GM18511 (cell line): ENCODE results near the gene SLC52A3.
"Not testable (repeated sequence)": the region's sequence is repeated elsewhere in the genome, so short reads cannot be mapped to it uniquely, and the experiment has no call there.

Source experiments
- ATAC-seq: cut with Tn5 transposase; IDR thresholded peaks from one replicate; pipeline ENCODE4 v1.9.1; 2021; ENCODE audit warnings: mild to moderate bottlenecking, moderate library complexity; ENCODE audit not compliant: unreplicated experiment

Gene SLC52A3

DNA sequence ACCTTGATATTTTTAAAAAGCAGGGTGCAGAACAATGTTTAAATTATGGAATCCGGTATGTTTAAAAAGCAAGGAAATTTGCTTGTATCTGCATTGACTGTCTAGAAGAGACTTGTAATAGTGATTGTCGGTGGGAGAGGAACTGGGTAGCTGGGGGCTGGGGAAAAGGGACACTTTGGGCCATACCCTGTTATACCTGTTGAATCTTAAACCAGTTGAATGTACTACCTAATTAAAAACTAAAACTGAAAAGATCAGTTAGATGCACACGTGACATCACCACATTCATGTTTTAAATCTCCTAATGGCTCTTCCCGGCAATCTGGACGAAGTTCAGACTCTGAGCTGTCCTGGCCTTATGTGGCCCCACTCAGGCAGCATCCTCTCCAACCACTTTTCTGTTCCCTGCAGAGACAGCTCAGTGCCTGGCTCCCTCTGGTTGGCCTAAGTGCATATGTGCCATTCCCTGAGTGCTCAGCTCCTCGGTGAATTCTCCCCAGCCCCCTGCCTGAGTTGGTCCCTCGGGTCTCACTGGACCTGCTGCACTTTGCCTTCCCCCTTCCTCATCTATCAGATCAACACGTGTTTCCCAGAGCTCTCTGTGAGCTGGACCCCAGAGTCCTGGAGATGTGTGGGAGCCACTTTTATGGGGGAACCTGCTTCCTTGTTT lies 36.3 kb downstream of the SLC52A3 start:
- no peak for ATAC-seq

DNA sequence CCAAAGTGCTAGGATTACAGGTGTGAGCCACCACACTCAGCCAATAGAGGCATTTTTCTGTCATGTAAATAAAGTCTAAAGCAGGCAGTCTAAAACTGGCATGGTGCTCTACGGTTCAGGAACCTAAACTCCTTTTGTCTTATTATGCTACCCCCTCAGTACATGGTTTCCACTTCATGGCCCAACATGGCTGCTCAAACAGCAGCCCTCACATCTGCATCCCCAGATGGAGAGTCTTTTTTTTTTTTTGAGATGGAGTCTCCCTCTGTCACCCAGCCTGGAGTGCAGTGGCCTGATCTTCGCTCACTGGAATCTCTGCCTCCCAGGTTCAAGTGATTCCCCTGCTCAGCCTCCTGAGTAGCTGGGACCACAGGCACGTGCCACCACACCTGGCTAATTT lies 38.3 kb downstream of the SLC52A3 start:
- ATAC-seq, result no peak

DNA sequence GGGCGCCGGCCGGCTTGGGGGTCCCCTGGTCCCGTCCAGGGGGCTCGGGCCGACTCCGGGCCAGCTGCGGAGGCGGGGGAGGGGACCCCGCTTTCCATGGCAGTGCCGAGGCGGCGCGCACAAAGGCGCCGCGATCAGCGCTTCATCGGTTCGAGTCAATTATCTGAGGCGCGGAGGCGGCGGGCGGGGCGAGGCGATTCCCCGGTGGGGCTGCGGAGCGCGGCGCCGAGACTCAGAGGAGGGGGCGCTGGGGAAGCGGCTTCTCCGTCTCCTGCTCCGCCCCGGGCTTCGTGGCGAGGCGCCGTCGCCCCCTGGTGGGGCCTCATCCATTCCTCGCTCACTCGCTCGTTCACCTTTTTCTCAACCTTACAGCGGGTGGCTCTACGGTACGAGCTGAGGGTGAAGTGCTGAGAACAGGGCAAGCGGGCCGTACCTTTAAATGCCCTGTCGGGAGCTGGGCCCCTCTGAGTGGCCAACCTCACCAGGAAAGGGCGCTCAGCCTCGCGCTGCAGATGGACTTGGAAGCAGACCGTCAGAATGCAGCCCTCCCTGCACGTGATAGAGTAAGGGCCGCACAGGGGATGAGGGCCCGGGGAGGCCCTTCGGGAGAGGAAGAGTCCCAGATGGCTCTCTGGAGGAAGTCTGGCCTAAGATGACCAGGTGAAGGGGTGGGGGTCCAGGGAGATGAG lies 39.9 kb downstream of the SLC52A3 start:
- ATAC-seq, result no peak

DNA sequence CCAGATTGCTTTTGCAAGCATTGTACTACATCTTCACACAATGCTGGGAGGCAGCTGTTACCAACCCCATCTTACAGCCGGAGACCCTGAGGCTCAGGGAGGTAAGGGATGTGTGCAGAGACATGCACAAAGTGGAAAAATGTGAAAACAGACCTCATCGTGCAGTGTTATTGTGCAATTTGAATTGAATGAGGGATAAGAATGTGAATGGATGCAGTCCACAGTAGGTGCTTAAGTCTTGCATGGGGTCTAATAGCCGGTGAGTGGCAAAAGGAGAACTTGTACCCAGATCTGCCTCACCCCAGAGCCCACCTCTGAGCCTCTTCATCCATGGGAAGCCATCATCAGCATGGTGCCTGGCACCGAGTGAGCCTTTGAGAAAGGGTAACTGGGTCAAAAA lies 42.1 kb downstream of the SLC52A3 start:
- ATAC-seq, result no peak

DNA sequence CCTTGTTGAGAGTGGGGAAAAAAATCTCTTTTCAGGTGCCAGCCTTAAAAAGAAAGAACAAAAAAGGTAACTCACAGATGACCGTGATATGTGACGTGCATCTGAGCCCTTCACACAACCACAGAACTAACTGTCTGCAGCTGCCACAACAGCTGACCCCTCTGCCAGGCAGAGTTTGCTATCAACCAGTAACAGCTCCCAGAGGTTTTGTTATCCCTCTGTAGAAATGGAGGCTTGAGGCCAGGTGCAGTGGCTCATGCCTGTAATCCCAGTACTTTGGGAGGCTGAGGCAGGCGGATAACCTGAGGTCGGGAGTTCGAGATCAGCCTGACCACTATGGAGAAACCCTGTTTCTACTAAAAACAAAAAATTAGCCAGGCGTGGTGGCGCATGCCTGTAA lies 42.8 kb downstream of the SLC52A3 start:
- ATAC-seq, result no peak

DNA sequence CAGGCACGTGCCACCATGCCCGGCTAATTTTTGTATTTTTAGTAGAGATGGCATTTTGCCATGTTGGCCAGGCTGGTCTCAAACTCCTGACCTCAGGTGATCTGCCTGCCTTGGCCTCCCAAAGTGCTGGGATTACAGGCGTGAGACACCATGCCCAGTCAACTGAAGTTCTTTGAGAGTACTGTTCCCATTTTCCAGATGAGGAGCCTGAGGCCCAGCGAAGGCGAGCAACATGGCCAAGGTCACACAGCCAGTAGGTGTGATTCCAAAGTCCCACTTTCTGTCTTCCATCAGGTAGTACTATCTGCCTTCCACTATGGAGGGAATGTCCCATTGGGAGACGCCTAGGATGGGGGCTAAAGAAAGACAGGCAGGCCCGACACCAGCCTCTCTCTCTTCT lies 43.5 kb downstream of the SLC52A3 start:
- ATAC-seq, result not testable (repeated sequence)

DNA sequence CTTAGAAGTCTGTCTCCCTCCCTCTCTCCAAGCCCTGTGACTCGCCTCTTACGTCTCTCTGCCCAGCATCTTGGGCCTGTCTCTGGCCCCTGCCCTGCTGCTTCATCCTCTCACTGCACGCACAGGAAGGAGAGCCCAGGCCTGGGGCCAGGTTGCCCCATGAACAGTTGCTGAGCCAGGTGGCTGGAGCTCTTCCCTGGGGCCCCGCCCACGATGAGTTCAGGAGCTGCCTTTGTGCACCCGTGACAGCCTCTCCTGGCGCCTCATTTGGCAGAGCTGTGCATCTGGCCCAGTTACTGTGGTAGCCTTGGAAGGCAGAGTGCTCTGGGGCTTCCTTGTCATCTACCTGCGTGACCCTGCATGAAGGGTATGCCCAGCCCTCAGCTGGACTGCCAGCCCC lies 44.5 kb downstream of the SLC52A3 start:
- no peak for ATAC-seq

DNA sequence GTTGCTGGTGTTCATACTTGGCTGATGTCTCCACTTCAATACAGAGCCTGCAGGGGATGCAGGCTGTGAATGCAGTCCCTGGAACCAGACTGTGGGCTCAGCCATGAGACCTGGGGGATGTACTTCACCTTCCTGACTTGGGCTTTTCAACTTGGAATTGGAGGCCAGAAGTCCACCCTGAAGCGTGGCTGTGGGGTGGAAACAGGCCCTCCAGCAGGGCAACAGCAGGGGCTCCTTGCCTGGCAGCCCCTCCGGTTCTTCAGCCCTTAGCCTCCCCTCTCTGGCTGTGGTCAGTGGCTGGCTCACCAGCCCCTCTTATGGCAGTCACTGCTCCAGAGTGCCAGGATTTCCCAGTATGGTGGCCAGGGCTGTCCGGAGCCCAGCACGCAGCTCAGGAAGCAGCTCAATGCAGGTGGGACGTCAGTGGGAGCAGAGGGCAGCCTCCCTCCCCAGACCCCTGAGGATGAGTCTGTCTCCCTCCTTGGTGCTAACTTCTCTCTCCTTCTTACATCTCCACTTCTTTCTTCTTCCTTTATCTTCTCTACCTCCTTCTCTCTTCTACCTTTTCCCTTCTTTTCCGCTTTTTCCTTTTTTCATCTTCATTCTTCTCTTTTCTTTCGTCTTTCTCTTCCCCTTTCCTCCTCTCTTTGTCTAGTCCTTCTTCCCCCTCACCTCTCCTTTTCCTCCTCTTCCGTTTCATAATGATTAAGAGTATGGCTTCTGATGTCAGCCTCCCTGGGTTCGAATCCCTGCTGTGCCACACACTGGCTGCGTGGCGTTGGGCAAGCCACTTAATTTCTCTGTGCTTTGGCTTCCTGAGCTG lies 45.3 kb downstream of the SLC52A3 start:
- ATAC-seq, result no peak

DNA sequence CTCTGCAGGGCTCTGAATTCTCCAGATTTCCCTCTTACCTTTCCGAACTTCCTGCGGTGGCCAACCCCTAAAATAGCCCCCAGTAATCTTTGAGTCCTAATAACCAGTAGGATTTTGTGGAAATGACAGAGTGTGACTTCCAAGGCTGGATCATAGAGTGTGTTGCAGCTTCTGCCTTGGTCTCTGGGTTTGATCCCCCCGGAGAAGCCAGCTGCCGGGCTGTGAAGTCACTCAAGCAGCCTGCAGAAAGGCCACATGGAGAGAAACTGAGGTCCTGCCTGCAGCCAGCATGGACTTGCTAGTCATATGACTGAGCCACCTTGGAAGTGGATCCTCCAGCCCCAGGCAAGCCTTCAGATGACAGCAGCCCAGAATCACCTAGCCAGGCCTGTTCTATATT lies 46.4 kb downstream of the SLC52A3 start:
- no peak for ATAC-seq

DNA sequence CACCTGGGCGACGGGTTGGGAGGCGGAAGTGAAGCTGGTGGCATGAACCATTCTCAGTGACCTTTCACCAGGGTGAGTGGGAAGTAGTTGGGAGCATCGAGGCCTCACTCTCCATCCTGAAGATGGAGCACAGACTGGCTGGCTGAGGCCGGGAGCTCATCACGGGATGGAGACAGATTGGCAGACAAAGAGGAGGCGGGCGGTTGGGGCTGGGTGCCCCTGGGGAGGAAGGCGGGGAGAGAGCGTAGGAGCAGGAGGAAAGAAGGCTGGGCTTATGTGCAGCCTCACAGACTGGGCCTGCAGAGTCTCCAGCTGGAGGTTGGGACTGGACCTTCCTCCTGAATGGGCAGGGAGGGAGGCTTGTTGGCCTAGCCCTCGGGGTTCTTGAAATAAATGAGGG lies 48.5 kb downstream of the SLC52A3 start:
- no peak for ATAC-seq

DNA sequence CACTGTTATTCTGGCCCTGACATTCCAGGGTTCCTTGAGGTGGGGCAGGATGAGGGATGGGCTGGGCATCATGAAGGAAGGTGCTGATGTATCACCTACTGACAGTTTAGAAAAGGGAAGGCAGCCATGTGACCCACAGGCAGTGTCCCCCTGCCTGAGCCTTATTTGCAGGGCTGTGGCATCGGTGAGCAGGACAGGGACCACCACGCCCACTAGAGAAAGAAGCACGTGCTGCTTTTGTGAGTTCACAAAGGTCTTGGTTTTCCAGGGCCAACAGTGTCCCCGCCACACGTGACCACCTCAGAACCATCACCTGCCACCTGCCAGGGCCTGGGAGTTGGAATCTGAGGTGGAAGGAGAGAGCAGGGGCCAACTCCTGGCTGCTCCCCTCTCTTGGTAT lies 49.2 kb downstream of the SLC52A3 start:
- ATAC-seq, result no peak

DNA sequence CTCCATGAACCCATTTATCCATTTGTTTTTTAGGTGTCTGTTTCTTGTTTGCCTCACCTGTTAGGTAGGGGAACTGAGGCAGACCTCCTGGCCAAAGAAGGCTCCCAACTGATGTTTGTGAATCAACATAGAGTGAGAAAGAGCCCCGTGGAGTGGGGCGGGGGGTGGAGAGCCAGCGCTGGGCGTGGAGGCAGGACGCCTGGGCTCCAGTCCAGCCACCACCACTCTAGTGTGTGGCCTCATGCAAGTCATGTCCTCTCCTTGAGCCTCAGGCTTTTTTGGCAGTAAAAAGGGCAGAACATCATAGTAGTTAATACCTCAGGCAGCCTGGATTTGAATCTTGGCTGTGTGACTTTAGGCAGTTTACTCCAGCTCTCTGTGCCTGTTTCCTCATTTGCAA lies 50.5 kb downstream of the SLC52A3 start:
- ATAC-seq, result no peak

DNA sequence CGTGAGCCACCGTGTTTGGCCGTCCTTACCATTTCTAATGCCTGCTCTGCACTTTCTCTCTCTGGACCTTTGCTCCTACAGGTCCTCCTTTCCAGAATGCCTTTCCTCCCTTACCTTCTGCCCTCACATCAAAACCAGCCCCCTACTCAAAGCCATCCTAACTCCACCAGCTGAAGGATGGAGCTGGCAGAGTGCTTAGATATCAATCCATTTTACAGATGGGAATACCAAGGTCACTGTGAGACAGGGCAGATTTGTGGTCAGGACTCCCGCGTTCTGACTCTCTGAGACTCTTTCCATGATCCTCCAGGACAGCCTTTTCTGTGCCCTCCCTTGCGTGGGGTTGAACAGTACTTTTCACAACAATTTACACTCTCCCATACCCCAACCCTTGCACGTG lies 51.0 kb downstream of the SLC52A3 start:
- ATAC-seq, result no peak

DNA sequence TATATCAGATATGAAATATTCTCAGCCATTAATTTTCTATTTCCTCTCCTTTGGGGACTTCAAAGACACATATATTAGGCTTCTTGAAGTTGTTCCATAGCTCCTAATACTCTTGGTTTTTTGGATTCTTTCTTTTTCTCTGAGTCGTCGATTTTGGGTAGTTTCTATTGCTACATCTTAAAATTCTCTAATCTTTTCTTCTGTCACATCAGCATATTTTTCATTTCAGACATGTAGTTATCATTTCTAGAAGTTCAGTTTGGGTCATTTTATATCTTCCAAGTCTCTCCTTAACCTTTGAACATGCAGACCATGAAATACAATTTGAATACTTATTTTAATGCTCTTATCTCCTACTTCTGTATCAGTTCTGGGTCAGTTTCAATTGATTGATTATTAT lies 53.8 kb downstream of the SLC52A3 start:
- no peak for ATAC-seq

DNA sequence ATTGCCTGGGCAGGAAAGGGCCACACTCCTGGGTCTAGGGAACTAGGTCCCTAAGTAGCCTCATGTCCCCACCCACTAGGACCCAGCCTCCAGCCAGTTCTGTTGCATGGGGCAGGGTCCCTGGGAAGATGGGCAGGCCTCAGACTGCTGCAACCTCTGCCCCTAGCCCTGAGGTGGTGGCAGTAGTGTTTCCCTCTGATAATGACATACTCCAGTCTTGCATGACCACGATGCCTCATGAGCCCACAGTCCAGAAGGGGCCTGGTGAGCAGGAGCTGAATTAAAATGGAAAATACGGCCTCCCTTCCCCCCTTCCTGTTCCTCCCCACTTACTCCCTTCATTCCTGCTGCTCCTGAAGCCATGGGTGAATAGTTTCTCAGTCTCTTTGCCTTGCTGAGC lies 56.7 kb downstream of the SLC52A3 start:
- ATAC-seq, result no peak

DNA sequence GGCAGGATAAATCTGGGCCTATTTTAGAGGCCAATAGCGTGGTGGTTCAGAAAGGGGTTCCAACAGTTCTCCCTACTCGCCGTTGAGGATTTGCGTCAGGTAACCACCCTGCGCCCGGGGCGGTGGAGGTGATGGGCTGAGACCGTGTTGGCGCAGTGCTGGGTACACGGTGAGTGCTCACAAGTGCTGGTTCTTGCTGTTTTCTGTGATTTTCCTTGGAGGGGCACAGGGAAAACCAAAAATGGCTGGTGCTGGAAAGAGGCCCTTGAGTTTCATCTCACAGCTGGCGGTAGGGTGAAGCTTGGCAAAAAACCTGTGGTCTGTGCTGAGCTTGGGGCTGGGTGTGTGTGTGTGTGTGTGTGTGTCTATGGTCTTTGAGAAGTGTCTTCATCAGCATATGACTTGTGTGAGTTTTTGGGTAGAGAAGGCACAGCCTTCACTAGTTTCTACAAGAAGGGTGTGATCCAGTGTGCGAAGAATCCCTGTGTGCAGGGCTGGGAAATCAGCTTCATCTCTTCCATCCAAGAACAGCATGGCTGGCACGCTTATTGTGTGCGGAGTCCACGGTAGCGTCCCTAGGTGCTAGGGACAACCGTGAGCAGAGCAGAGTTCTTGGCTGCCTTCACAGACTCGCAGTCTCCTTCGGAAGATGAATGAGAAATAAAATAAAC lies 57.4 kb downstream of the SLC52A3 start:
- no peak for ATAC-seq
